Suppressor macrophage treated with lipopolysaccharide for 4 hours (primary cell): ENCODE results near the gene STYX.
A peak's percentile ranks its signal among the peaks of the same experiment; 100 is the strongest.

Source experiments
- DNase-seq: peaks from one replicate; pipeline ENCODE4 v3.0.0-alpha.2; 2020

The STYX gene

DNA sequence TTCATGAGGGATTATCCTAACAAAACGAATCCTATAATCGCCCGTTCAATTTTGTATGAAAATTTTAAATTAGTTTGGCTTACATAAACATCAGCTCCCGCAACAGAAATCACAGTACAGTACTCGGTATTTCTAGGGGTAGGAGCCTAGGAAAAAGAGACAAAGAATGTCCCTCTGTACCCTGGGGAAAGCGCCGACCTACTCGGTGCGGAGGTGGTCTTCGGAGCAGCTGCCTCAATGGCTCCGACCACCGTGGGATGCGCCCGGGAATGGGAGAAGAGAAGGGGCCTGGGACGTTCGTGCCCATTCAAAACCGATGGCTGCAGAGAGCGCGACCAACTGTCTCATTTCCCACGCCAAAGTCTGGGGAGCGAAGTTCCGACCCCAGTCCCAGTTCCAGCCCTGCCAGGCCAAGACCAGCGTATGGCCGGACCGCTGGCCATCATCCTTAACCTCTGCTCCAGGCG lies 60.8 kb downstream of the STYX start:
- no peak for DNase-seq

GRCh38 chr14:52791223-52792096 lies 61.5 kb downstream of the STYX start, which contains the start of gene GNPNAT1:
Gene GNPNAT1 (minus strand): TSS chr14:52791607. CDS start chr14:52784650, 6,957 bp downstream.
- peak; percentile 89 for DNase-seq

- peak; percentile 55 for DNase-seq
Measured at GRCh38 chr14:52792097-52792415, 62.1 kb downstream of the STYX start.

- no peak for DNase-seq
Measured at GRCh38 chr14:52793061-52793460, 63.1 kb downstream of the STYX start.

GRCh38 chr14:52797653-52798052 lies 67.7 kb downstream of the STYX start:
- DNase-seq = no peak

DNA sequence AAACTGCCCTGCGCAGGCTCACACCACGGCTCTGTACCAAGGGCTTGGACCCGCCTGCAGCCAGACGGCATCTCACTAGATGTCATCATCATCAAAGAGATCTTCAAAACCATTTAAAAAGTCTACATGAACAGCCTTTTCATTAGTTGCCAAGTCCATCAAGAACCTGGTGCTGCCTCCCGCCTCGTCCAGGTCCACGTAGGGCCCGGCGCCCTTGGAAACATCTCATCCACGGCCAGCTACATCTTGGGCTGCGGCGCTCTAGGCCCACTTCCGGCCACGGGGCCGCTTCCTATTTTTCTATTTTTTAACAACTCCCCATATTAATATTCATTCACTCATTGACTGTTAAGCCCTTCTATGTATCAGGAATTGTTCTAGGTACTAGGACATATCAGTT lies 68.9 kb downstream of the STYX start:
- no peak for DNase-seq

GRCh38 chr14:52801014-52801712 lies 71.2 kb downstream of the STYX start:
- peak; percentile 55 for DNase-seq

DNA sequence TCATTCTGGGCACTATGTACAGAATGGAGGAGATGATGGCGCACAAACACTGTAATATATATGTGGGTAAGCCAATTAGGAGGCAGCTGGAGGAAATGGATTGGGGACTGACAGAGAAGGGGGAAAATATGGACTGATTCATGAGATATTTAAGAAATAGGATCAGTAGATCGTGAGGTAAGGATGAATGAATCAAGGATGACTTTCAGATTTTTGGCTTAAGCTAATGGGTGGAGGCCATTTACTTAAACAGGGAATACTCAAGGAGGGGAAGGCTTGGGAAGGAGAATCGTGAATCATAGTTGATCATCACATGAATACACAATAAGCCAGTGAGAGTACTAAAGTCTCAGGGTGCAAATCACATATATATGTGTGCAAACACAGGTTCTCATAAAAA lies 72.6 kb downstream of the STYX start:
- DNase-seq = no peak

GRCh38 chr14:52806115-52806514 lies 76.1 kb downstream of the STYX start:
- no peak for DNase-seq

DNA sequence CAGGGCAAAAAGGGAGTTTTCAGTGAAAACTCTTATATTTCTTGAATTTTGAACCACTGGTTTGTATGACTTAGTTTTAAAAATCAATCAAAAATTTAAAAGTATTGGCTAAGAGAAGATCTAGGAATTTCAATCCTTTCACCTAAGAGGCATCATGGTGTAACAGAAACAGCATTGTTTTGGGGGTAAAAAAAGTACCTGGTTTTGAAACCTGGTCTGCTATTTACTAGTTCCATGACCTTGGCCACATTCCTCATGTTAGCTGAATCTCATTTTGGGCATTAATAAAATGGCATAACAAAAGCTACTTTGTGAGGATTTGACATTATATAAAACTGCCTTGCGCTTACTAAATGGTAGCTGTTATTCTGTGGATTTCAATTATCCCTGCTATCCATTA lies 78.1 kb downstream of the STYX start:
- DNase-seq = no peak

GRCh38 chr14:52821805-52822250 lies 91.9 kb downstream of the STYX start:
- no peak for DNase-seq

GRCh38 chr14:52824462-52824861 lies 94.5 kb downstream of the STYX start:
- no peak for DNase-seq
